Smooth muscle cell (in vitro differentiated cells): Measurements from ENCODE around the gene UBE2J2. TPM values are rescaled to one million over a fixed set of nuclear protein-coding genes. Genes with fewer than 3 reads are reported as not detected.

Source experiments
- DNase-seq: peaks from one replicate; lab custom pipeline; 2025; ENCODE audit not compliant: unreplicated experiment; lab: John Stamatoyannopoulos, UW
- H2AFZ ChIP-seq: fragments of 200-600 bp; sonication (generic); 2 replicates; pipeline ENCODE4 v1.6.0; 2016; ENCODE audit warnings: antibody characterized with exemption, low read depth, mild to moderate bottlenecking
- H3F3A ChIP-seq: fragments of 200-600 bp; sonication (generic); 2 replicates; pipeline ENCODE4 v1.6.0; 2017; ENCODE audit warnings: antibody characterized with exemption, low read depth
- H3K27ac ChIP-seq: fragments of 200-600 bp; sonication (generic); 2 replicates; pipeline ENCODE4 v1.5.1; 2016; ENCODE audit warnings: low read depth, mild to moderate bottlenecking
- H3K27me3 ChIP-seq: fragments of 200-600 bp; sonication (generic); 2 replicates; pipeline ENCODE4 v1.6.1; 2016; ENCODE audit warnings: low read depth, mild to moderate bottlenecking
- H3K36me3 ChIP-seq: fragments of 200-600 bp; sonication (generic); 2 replicates; pipeline ENCODE4 v1.5.1; 2016; ENCODE audit warnings: low read depth
- H3K4me1 ChIP-seq: fragments of 200-600 bp; sonication (generic); 2 replicates; pipeline ENCODE4 v1.5.1; 2016; ENCODE audit warnings: low read depth
- H3K4me2 ChIP-seq: fragments of 200-600 bp; sonication (generic); 2 replicates; pipeline ENCODE4 v1.6.0; 2016; ENCODE audit warnings: mild to moderate bottlenecking
- H3K4me3 ChIP-seq: fragments of 200-600 bp; sonication (generic); 2 replicates; pipeline ENCODE4 v1.5.1; 2016; ENCODE audit warnings: mild to moderate bottlenecking
- H3K79me2 ChIP-seq: fragments of 200-600 bp; sonication (generic); 2 replicates; pipeline ENCODE4 v1.6.0; 2016; ENCODE audit warnings: low read depth, mild to moderate bottlenecking
- H3K9ac ChIP-seq: fragments of 200-600 bp; sonication (generic); 2 replicates; pipeline ENCODE4 v1.6.0; 2016; ENCODE audit warnings: low read depth
- H3K9me3 ChIP-seq: fragments of 200-600 bp; sonication (generic); replicated peaks from 2 replicates; pipeline ENCODE4 v1.5.1; 2016; ENCODE audit warnings: low read depth
- H4K20me1 ChIP-seq: fragments of 200-600 bp; sonication (generic); 2 replicates; pipeline ENCODE4 v1.6.0; 2016; ENCODE audit warnings: low read depth
- WGBS: methylation state at CpG from one replicate; pipeline ENCODE4 v1.1.7; 2016; ENCODE audit warnings: low lambda C conversion rate; 5-methylcytosine and 5-hydroxymethylcytosine counted together
- polyA plus RNA-seq: library from polyadenylated mRNA; unstranded; fragments of >200 nt; fragmentation: Nextera tagmentation; extraction: Ambion mirVana; gene quantifications from 2 replicates; pipeline ENCODE4 v1.2.1, GENCODE V29; 2016
- total RNA-seq: library from RNA; depleted of rRNA; stranded (reverse); fragments of >200 nt; gene quantifications from 2 replicates; pipeline ENCODE4 v1.2.3, GENCODE V29; 2014
- TF ChIP-seq, protein P1 (sequence below): fragments of 200-600 bp; sonication (generic); IDR thresholded peaks from 2 replicates; pipeline ENCODE4 v1.5.1; 2017; ENCODE audit warnings: borderline replicate concordance, mild to moderate bottlenecking, antibody characterized with exemption; ENCODE audit not compliant: insufficient read depth, poor library complexity, severe bottlenecking

Gene UBE2J2
- total and polyA plus RNA-seq, 2 experiments from 2014 or later = 30.2 to 72.9 TPM

DNA sequence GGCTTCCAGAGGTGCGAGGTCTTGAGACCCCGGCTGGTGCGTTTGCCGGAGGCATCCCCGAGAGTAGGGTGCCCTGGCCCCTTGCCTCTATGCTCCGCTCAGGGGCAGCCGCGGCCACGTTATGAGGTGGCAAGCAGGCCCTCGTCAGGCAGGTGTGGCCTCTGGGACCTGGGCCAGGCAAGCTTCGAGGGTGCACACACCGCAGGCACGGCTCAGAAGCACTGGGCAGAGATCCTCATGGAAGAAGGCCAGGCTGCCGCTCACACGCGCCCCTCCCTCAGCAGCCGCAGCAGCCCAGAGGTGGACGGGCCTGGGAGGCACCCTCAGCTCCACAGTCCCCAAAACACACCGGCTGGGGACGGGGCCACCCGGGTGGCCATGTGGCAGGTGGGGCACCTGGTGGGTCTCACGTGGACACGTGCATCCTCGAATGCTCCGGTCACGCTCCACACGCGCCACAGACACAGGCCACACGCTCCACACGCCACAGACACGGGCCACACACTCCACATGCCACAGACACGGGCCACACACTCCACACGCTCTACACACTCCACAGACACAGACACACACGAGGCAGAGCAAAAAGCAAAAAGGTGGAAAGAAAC is 48.3 kb downstream of the UBE2J2 start:
- H3K4me2 ChIP-seq = no peak overlapping the region
- no peak overlapping the region for H2AFZ ChIP-seq
- TF ChIP-seq, protein P1, sequence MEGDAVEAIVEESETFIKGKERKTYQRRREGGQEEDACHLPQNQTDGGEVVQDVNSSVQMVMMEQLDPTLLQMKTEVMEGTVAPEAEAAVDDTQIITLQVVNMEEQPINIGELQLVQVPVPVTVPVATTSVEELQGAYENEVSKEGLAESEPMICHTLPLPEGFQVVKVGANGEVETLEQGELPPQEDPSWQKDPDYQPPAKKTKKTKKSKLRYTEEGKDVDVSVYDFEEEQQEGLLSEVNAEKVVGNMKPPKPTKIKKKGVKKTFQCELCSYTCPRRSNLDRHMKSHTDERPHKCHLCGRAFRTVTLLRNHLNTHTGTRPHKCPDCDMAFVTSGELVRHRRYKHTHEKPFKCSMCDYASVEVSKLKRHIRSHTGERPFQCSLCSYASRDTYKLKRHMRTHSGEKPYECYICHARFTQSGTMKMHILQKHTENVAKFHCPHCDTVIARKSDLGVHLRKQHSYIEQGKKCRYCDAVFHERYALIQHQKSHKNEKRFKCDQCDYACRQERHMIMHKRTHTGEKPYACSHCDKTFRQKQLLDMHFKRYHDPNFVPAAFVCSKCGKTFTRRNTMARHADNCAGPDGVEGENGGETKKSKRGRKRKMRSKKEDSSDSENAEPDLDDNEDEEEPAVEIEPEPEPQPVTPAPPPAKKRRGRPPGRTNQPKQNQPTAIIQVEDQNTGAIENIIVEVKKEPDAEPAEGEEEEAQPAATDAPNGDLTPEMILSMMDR = no peak
- H3K79me2 ChIP-seq = peaks cover 60% of the 10 kb centered on the region
- no peaks in the 10 kb centered on the region for H3K36me3 ChIP-seq
- no peak overlapping the region for H3K9ac ChIP-seq
- peaks cover 65% of the 10 kb centered on the region for H4K20me1 ChIP-seq
- H3K9me3 ChIP-seq = no peaks in the 10 kb centered on the region
- no peak for DNase-seq
- H3K27ac ChIP-seq = no peak overlapping the region
- H3K4me3 ChIP-seq = no peak overlapping the region
- no peaks in the 10 kb centered on the region for H3F3A ChIP-seq
- WGBS = 98% methylated on average over 28 of the region's 34 CpGs
- no peaks in the 10 kb centered on the region for H3K27me3 ChIP-seq
- H3K4me1 ChIP-seq = no peaks in the 10 kb centered on the region

DNA sequence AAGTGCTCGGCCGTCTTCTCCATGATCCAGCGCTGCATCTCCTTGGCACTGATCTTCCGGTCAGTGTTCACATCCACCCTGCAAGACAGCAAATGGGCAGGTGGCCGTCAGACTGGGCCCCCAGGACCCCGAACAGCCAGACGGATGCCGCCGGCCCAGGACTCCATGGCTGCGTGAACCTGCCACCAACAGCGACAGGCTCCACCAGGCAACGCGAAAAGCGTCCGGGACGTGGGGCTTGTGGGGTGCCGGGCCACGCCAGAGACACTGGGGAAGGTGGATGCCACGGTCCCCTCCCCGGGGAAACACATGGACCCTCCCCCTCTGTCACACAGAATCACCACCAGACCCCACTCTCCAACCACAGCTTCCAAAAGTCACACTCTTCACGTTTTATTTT is 49.8 kb downstream of the UBE2J2 start:
- TF ChIP-seq, protein P1 = no peak
- Histone ChIP-seq H3K79me2 (peaks cover 45% of the 10 kb centered on the region), H3K9ac (no peak overlapping the region), H3F3A (no peaks in the 10 kb centered on the region), H3K27ac (no peak overlapping the region), H3K4me3 (no peak overlapping the region), H3K27me3 (no peaks in the 10 kb centered on the region), H3K36me3 (no peaks in the 10 kb centered on the region), H4K20me1 (peaks cover 59% of the 10 kb centered on the region), H3K4me2 (no peak overlapping the region), H3K4me1 (no peaks in the 10 kb centered on the region), H2AFZ (no peak overlapping the region), H3K9me3 (no peaks in the 10 kb centered on the region)
- DNase-seq = no peak
- WGBS = 97% methylated on average over 16 of the region's 21 CpGs

DNA sequence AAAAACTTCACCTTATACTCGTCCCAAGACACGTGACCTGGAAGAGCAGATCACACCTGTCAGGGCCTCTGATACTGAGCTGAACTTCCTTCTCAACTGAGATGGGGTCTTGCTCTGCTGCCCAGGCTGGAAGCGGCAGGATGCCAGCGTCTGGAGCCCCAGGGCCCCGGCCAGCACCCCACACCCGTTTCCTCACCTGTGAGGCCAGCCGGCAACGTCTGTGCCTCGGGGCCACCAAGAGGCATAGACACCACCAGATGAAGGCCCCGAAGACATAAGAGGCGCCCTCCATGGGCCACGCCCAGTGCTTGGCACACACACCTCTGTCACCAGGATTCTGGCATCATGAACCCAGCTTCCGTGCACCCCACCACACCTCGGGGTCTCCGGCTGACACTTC is 50.3 kb downstream of the UBE2J2 start:
- H3K4me2 ChIP-seq = no peak overlapping the region
- H3F3A ChIP-seq = no peaks in the 10 kb centered on the region
- peaks cover 59% of the 10 kb centered on the region for H4K20me1 ChIP-seq
- no peaks in the 10 kb centered on the region for H3K27me3 ChIP-seq
- H3K79me2 ChIP-seq = peaks cover 39% of the 10 kb centered on the region
- H2AFZ ChIP-seq = no peak overlapping the region
- WGBS = 97% methylated on average over 15 of the region's 15 CpGs
- no peak for DNase-seq
- H3K27ac ChIP-seq = no peak overlapping the region
- H3K9ac ChIP-seq = no peak overlapping the region
- no peaks in the 10 kb centered on the region for H3K4me1 ChIP-seq
- TF ChIP-seq, protein P1 = no peak
- H3K36me3 ChIP-seq = no peaks in the 10 kb centered on the region
- H3K4me3 ChIP-seq = no peak overlapping the region
- no peaks in the 10 kb centered on the region for H3K9me3 ChIP-seq

DNA sequence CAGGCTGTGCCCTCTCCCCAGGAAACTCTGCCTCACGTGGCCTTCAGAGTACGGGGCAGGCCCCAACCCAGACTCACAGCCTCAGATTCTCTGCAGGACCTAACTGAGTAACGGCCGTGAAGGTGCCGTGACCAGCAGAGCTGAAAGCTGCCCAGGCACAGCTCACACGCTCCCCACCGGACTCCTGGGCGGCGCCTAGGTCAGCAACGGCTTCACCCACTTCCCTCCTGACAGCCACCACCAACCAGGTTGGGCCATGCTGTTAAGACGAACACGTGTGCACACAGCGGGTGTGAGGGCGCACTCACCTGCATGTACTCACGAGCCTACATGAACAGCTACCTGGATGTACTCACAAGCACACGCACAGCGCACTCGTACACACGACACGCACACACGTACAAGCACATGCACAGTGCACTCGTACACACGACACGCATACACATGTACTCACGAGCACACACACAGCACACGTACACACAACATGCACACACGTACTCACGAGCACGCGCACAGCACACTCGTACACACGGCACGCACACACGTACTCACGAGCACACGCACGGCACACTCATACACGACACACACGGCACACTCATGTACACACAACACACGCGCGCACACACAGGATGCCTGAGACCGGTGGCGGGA is 51.0 kb downstream of the UBE2J2 start:
- TF ChIP-seq, protein P1 = no peak
- Histone ChIP-seq H4K20me1 (peaks cover 58% of the 10 kb centered on the region), H3K4me3 (no peak overlapping the region), H3K9me3 (no peaks in the 10 kb centered on the region), H2AFZ (no peak overlapping the region), H3F3A (no peaks in the 10 kb centered on the region), H3K4me1 (no peaks in the 10 kb centered on the region), H3K27me3 (no peaks in the 10 kb centered on the region), H3K36me3 (no peaks in the 10 kb centered on the region), H3K27ac (no peak overlapping the region), H3K79me2 (peaks cover 33% of the 10 kb centered on the region), H3K9ac (no peak overlapping the region), H3K4me2 (no peak overlapping the region)
- WGBS = 98% methylated on average over 44 of the region's 44 CpGs
- no peak for DNase-seq
